Limb (tissue), 2 donors: ENCODE data around the gene LEAP2.

Source experiments
- DNase-seq, 2 donors: peaks; one replicate each; pipeline ENCODE4 v3.0.0-alpha.2; 2016; ENCODE audit errors: extremely low spot score in 2 of 2

Gene LEAP2

GRCh38 chr5:132873119-132873929, at the start of gene LEAP2:
Gene LEAP2, plus strand, starts transcription at chr5:132873668. Its CDS starts 27 bp downstream, at chr5:132873695.
- DNase-seq: no peak

GRCh38 chr5:132824426-132824825, 49.0 kb upstream of the LEAP2 start:
- no peak for DNase-seq

- DNase-seq: no peak
These were observed 48.2 kb upstream of the LEAP2 start for GRCh38 chr5:132825033-132825833.

GRCh38 chr5:132825834-132826391, 47.6 kb upstream of the LEAP2 start:
- DNase-seq: no peak

- no peak for DNase-seq
These were observed 46.9 kb upstream of the LEAP2 start for GRCh38 chr5:132826424-132827082.

DNA sequence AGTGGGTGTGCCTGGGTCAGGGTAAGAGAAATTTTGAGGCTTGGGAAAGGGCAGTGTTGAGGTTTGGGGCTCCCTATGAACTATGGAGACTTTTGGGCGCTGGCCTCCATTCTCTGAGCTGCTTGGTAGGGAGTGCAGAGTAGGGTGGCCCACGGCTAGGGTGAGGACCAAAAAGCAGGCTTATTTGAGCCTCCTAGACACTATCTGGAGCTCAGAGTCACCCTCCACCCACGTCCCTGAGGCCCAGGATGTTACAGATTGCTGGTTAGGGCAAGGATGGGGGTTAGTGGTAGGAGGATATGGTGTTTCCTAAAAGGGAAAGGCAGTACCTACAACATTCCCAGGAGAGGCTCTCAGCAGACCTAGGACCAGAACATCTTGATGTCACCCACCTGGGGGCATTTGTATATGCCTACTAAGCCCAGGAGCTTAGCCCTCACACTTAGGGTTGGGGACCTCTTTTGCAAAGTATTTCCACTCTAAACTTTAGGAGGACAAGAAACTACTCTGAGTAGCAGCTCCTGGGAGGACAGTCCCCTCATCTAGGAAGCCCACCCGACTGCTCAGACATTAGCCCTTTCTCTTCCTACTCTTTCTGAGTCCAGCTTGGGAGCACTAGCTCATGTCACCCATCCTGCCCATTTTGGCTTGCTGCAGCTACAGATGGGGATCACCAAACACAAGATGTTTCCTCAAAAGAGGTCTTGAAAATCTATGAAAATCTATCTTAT, 45.4 kb upstream of the LEAP2 start:
- no peak for DNase-seq

DNA sequence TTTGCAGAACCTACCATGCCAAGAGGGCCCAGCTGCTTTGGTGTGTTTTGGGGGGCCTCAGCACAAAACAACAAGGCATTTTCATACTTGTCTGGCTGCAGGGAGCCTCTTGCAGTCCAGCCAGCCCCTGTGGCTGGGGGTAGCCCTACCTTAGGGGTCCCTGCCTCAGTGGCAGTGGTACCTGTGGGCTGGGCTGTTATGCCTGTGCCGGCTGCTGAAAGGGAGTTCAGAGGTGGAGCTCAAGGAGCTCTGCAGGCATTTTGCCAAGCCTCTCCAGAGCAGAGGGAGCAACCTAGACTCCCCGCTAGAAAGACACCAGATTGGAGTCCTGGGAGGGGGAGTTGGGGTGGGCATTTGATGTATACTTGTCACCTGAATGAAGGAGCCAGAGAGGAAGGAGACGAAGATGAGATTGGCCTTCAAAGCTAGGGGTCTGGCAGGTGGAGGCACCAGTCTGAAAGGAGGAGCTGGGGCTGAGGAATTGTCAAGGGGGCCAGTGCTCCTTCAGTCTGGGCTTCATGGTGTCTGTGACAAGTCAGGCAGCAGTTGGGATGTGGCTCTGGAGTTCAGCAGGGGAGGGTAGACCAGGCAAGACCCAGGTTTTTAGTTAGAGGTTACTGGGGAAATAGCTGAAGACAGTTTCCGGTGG, 44.5 kb upstream of the LEAP2 start:
- DNase-seq: no peak

- DNase-seq: peak; percentile 65 to 87
These were observed 43.6 kb upstream of the LEAP2 start for GRCh38 chr5:132829742-132830435.

- DNase-seq: no peak
These were observed 42.9 kb upstream of the LEAP2 start, which contains the start of gene SHROOM1 for GRCh38 chr5:132830436-132831094. Gene SHROOM1, minus strand, starts transcription at chr5:132830647. Its CDS starts 4,507 bp downstream, at chr5:132826140.

DNA sequence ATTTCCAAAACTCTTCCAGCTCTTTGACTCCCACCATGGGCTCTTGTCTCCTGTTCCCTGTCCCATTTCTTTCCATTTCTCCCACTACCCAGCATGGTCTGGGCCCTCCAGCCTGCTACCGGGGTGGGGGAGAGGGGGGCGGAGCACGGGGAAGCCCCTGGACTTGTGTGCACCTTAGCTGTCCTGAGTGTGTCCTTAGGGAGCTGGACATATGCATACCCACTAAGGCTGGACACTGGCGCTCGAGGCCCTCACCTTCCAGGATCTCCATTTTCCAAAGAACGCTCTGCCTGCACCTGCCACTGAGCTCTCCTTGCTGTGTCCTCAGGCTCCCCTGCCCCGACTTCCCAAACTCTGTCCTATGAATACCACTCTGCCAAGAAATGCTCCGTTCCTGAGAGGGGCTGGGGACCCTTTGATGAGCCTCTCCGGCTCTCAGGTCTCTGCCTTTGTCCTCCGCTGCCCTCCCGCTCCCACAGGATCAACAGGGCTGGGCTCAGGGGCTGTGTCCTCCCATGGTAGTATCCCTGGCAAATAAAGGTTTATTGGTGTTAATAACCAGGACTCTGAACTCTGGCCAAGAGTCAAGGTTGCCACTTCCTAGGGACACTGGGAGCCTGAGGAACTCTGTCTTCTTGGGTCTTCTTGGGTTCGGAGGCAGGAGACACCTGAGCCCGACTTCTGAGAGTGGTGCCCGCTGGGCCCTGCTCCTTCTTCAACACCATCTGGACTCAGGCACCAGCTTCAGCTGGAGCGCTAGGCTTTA, 42.2 kb upstream of the LEAP2 start:
- DNase-seq: no peak

DNA sequence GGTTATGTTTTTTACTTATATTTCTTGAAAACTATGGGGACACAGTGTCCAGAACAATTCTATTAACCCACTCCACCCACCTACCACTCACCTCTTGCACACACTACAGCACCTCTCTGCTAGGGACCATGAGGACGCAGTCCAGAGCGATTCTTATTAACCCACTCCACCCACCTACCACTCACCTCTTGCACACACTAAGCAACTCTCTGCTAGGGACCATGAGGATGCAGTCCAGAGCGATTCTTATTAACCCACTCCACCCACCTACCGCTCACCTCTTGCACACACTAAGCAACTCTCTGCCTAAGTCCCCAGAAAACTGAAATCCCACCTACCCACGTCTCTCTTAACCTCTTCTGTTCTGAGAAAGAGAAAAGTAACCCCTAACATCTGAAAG, 40.9 kb upstream of the LEAP2 start:
- DNase-seq: no peak

DNA sequence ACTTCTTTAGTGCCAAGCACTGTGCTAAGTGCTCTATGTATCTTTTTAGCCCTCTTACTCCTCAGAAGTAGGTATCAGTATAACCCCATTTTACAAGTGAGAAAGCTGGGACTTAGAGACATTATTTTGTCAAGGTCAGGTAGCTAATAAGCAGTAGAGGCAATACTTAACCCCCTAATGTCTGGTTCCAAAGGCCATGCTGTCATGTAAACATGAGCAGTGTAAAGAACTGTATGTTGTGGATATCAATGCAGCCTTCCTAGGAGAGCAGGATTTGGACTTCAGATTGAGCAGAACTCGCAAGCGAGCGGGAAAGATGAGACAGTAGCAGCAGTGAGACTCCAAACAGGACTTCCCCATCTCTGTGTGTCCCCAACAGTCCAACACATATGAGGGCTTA, 39.4 kb upstream of the LEAP2 start:
- no peak for DNase-seq

GRCh38 chr5:132836852-132837251, 36.6 kb upstream of the LEAP2 start:
- DNase-seq: no peak

DNA sequence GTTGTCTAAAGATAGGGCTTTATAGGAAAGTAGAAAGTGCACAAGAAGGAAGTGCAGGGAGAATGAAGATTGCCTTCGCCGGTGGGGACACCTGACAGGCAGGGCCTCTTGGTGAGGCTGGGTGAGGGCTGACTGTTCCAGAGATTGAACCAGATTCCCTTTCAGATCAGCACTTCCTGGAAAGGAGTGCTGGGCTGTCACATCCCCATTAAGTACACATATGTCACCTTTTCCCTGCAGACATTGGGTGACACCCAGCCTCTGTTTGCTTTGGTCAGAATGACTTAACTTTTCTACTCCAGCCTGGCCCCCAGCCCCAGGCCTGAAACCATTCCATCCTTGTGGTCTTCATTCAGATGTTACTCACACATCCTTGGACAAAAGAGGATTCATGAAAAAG, 35.6 kb upstream of the LEAP2 start:
- DNase-seq: no peak

DNA sequence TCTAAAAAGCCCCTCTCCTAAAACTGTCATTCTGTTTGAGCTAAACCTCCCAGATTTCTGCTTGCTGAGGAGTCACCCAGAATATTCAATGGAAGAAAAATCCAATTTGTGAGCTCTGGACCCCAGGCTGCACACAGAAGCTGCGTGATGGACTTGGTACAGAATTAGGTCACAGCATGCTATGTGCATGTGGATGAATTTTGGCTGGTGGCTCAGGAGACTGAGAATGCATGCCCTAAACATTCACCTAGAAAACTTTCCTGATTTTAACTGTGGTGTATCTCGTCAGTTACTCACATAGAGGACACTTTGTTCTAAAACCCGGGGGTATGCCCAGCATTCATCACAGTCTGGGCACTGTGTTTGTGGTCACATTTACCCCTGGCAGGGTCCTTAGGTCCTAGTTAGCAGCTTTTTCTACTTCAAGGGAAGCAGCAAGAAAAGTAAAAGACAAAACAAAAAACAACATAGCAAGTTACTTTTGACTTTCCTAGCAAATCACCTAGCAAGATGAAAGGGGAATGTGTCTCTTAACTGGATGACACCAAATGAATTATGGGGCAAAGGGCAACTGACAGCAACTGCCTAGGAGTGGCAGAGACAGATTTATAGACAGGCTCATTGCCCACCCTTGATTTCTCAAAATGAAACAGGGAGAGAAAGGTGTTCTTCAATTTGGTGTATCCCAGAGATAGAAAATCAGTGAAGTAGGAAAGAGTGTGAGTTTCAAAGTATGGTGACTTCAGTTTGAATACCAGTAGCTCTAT, 34.8 kb upstream of the LEAP2 start:
- no peak for DNase-seq

GRCh38 chr5:132839426-132840301, 33.8 kb upstream of the LEAP2 start:
- no peak for DNase-seq

DNA sequence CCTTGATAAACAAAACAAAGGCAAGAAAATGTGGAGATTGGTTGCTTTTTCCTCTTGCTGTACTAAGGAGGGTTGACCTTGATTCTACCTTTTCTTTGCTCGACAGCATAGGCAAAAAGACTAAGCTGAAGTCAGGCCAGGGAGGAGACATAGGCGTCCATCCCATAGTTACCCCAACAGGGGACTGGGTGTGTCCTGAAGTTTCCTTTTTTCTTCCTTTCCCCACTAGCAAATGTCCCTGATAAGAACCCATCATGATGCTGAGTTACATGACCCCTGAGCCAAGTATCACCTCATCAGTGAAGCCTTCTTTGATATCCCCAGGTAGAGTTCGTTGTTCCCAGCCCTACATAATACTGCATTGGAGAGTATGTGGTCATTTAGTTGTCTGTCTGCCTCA, 33.2 kb upstream of the LEAP2 start:
- DNase-seq: no peak
